ENCODE results near the gene GDF11. TPM values are rescaled to one million over a fixed set of nuclear protein-coding genes. Genes with fewer than 3 reads are reported as not detected.

The GDF11 gene
- total RNA-seq, 2 experiments from 2014 or later = 4.4 to 6.6 TPM

DNA sequence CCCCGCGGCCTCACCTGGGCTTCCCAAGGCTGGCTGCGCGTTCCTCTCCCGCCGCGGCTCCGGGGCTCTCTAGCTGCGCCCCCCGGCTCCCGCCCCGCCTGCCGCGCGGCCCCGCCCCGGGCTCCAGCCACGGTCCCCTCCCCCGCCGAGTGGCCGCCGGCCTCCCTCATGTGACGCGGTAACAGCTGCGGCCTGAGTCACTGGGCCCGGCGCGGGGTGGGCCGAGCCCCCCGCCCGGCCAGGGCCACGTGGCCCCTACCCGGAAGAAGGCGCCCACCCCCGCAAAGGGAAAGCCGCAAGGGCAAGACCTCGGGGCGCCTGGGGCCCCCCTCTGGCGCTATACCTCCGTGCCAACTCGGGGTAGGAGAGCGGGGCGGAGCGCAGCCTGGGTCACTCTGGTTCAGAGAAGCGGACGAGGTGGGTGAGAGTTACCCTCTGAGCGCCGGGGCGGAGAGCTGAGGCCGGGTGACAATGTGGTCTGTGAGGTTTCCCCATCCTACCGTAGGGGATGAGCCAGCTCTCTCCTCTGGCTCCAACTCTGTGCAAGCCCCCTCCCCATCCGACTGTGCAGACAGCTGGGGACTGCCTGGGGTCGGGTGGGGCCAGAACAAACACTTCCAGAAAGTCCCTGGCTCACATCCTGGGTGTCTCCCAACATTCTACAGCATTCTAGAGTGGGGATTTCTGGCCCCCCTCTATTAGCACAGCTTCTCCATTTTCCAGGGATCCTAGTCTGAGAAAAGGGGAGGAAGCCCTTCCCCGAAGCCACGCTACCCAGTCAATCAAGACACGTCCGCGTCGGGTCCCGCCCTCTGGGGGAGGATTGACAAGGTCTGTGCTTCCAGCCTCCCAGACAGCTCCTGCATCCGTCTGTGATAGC is 13.7 kb upstream of the GDF11 start, which contains the start of gene CD63:
CD63 (minus strand) TSS at position 71 of the 880 bp plus-strand sequence. CDS start 668 bp downstream, outside the sequence.
- Mint-ChIP-seq H3K27me3 (no peaks in the 10 kb centered on the region), H3K27ac (peak within 1 kb of the TSS; percentile 81), H3K4me1 (ENCODE audit: low read depth) (peaks cover 48% of the 10 kb centered on the region), H3K36me3 (ENCODE audit: low read depth) (peaks cover 10% of the 10 kb centered on the region), H3K9me3 (no peaks in the 10 kb centered on the region), H3K4me3 (peak within 1 kb of the TSS; percentile 88)
- ATAC-seq (ENCODE audit: poor library complexity) (peak; percentile 61), DNase-seq (peak in 11 of 14 experiments; percentile 33 to 78 (median 52))
- POLR2A ChIA-PET = interaction anchor here (0.6 to 2.8 kb wide), 23 partner anchors 9 to 388 kb away, joined by 3 to 35 read pairs (median 5); partner anchors contain the start of genes BLOC1S1, DNAJC14, ORMDL2 and PA2G4
- intact Hi-C loops (cut with DNase I, micrococcal nuclease) = no loop called here
- CTCF ChIA-PET = interaction anchor here (0.9 to 2.8 kb wide), 5 partner anchors 9 to 68 kb away, joined by 3 to 24 read pairs (median 3); no protein-coding TSS in a partner anchor
- Histone ChIP-seq H3K36me3 (ENCODE audit: insufficient read depth, low read length) (peaks cover 7% of the 10 kb centered on the region), H3K27me3 (ENCODE audit: control insufficient read depth in 1 of 2, insufficient read depth in 2 of 2, low read length in 2 of 2) (no peaks in the 10 kb centered on the region), H3K4me1 (ENCODE audit: insufficient read depth, low read length) (peaks cover 43% of the 10 kb centered on the region), H3K4me3 (ENCODE audit: low read length) (peak within 1 kb of the TSS; percentile 86), H3K27ac (ENCODE audit: low read depth in 1 of 2, low read length in 2 of 2) (peak within 1 kb of the TSS; percentile 57 to 80), H3K9me3 (ENCODE audit: control insufficient read depth in 1 of 2, insufficient read depth in 1 of 2, low read length in 2 of 2) (no peaks in the 10 kb centered on the region)
- TF ChIP-seq, protein P1, sequence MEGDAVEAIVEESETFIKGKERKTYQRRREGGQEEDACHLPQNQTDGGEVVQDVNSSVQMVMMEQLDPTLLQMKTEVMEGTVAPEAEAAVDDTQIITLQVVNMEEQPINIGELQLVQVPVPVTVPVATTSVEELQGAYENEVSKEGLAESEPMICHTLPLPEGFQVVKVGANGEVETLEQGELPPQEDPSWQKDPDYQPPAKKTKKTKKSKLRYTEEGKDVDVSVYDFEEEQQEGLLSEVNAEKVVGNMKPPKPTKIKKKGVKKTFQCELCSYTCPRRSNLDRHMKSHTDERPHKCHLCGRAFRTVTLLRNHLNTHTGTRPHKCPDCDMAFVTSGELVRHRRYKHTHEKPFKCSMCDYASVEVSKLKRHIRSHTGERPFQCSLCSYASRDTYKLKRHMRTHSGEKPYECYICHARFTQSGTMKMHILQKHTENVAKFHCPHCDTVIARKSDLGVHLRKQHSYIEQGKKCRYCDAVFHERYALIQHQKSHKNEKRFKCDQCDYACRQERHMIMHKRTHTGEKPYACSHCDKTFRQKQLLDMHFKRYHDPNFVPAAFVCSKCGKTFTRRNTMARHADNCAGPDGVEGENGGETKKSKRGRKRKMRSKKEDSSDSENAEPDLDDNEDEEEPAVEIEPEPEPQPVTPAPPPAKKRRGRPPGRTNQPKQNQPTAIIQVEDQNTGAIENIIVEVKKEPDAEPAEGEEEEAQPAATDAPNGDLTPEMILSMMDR (IDR thresholded peaks at IDR 0.05) = no peak

DNA sequence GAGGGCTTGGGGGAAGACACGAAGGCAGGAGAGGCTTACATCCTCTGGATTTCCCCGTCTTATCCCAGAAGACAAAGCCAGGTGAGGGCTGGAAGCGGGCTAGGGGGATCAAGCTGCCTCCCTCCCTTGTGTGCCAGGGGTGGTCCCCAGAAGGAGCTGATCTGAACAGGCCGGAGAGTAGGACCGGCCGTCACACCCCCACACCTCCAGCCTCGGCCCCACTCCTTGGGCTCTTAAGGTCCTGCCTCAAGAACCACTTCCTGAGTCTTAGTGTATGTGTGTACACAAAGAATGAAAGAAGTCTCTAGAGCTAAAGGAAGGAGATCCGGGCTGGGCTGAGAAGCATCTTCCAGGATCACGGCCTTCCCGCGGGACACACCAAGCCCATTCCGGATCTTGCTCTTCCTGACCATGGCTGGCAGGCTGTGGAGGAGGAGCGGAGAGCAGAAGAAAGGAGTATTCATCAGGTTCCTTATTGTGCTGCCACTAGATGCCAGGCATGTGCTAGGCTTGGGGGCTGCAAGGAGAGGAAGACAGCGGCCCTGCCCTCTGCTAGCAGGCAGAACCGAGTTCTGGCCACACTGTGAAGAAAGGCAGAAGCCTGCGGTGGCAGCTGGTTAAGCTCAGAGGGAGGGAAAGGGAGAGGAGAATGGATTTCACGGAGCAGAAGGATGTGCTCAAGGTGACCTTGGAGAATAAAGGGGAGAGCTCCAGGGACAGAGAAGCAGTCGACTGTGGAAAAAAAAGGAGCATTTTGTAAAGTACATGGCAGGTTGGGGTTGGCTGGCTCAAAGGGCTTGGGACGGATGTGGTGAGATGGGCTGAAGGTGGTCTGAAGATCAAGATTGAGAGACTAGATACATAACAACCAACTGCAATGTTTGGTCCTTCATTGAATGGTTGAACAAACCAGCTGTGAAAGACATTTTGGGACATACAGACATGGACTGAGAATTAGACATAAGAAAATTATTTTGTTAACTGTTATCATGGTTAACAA is 12.8 kb upstream of the GDF11 start:
- TF ChIP-seq, protein P1 (IDR thresholded peaks at IDR 0.05) = peak; percentile 11
- Histone ChIP-seq H3K4me1 (ENCODE audit: insufficient read depth, low read length) (peaks cover 37% of the 10 kb centered on the region), H3K27ac (ENCODE audit: low read depth in 1 of 2, low read length in 2 of 2) (peak overlapping the region; percentile 57 to 80), H3K4me3 (ENCODE audit: low read length) (peak overlapping the region; percentile 86), H3K36me3 (ENCODE audit: insufficient read depth, low read length) (peaks cover 5% of the 10 kb centered on the region), H3K27me3 (ENCODE audit: control insufficient read depth in 1 of 2, insufficient read depth in 2 of 2, low read length in 2 of 2) (no peaks in the 10 kb centered on the region), H3K9me3 (ENCODE audit: control insufficient read depth in 1 of 2, insufficient read depth in 1 of 2, low read length in 2 of 2) (no peaks in the 10 kb centered on the region)
- Mint-ChIP-seq H3K27ac (peak overlapping the region; percentile 81), H3K36me3 (ENCODE audit: low read depth) (peaks cover 4% of the 10 kb centered on the region), H3K9me3 (no peaks in the 10 kb centered on the region), H3K4me3 (peak overlapping the region; percentile 88), H3K27me3 (no peaks in the 10 kb centered on the region), H3K4me1 (ENCODE audit: low read depth) (peaks cover 41% of the 10 kb centered on the region)
- ChIA-PET POLR2A (interaction anchor here (0.6 to 2.8 kb wide), 24 partner anchors 8 to 388 kb away, joined by 3 to 35 read pairs (median 4); partner anchors contain the start of genes BLOC1S1, DNAJC14, ORMDL2 and PA2G4), CTCF (interaction anchor here (0.6 to 2.8 kb wide), 6 partner anchors 8 to 67 kb away, joined by 3 to 24 read pairs (median 3); no protein-coding TSS in a partner anchor)
- intact Hi-C loops (cut with DNase I, micrococcal nuclease) = loop anchor here in 1 of 2 experiments (10.0 kb wide), 2 partner anchors 75 to 375 kb away; partner anchors contain the start of gene PA2G4
- ATAC-seq (ENCODE audit: poor library complexity) (peak; percentile 50), DNase-seq (peak in 4 of 14 experiments; percentile 47 to 64 (median 57))

DNA sequence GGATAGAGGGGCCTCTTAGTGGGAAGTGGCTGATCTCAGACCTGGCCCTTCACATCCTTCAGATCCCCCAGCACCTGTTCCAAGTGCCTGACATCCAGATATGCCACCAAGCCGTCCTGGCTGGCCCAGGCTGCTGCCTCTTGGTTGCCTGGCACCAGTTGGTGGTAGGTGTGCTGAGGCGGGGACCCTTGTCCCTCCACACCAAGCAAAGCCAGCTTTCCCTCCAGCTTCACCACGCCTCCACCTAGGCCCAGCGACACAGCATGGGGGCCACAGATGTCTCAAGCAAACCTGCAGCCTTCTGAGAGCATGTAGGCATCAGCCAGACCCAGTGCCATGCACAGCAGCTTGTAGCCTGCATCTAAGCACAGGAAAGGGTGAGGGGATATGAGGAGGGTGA is 10.6 kb upstream of the GDF11 start:
- Mint-ChIP-seq H3K27me3 (no peaks in the 10 kb centered on the region), H3K4me3 (no peak overlapping the region), H3K27ac (no peak overlapping the region), H3K9me3 (no peaks in the 10 kb centered on the region), H3K36me3 (ENCODE audit: low read depth) (no peaks in the 10 kb centered on the region), H3K4me1 (ENCODE audit: low read depth) (peaks cover 37% of the 10 kb centered on the region)
- no peak overlapping the region for H3K27ac ChIP-seq (ENCODE audit: low read depth in 1 of 2, low read length in 2 of 2)
- TF ChIP-seq, protein P1 (IDR thresholded peaks at IDR 0.05) = no peak
- peaks cover 34% of the 10 kb centered on the region for H3K4me1 ChIP-seq (ENCODE audit: insufficient read depth, low read length)
- no peaks in the 10 kb centered on the region for H3K9me3 ChIP-seq (ENCODE audit: control insufficient read depth in 1 of 2, insufficient read depth in 1 of 2, low read length in 2 of 2)
- DNase-seq (no peak), ATAC-seq (ENCODE audit: poor library complexity) (no peak)
- no peak overlapping the region for H3K4me3 ChIP-seq (ENCODE audit: low read length)
- intact Hi-C loops (cut with DNase I, micrococcal nuclease) = loop anchor here in 1 of 2 experiments (10.0 kb wide), 2 partner anchors 77 to 373 kb away; partner anchors contain the start of gene PA2G4
- no peaks in the 10 kb centered on the region for H3K36me3 ChIP-seq (ENCODE audit: insufficient read depth, low read length)
- no peaks in the 10 kb centered on the region for H3K27me3 ChIP-seq (ENCODE audit: control insufficient read depth in 1 of 2, insufficient read depth in 2 of 2, low read length in 2 of 2)
- POLR2A ChIA-PET = no interaction called here
- CTCF ChIA-PET = no interaction called here

Measured in CD4-positive, alpha-beta T cell (primary cell).